Nephron (organoid): Measurements from ENCODE around the gene CAVIN1.
A peak's percentile ranks its signal among the peaks of the same experiment; 100 is the strongest.

ENCODE experiments used
- H3K27ac Mint-ChIP-seq, 3 experiments: 2 replicates each; pipeline ENCODE4 v1.8.0; 2020; ENCODE audit warnings: mixed read lengths in 3 of 3, mild to moderate bottlenecking in 2 of 3, moderate library complexity in 1 of 3
- H3K27me3 Mint-ChIP-seq: 2 replicates; pipeline ENCODE4 v1.8.0; 2021; ENCODE audit warnings: low read depth, mild to moderate bottlenecking, moderate library complexity, mixed read lengths
- H3K36me3 Mint-ChIP-seq: 2 replicates; pipeline ENCODE4 v1.8.0; 2020; ENCODE audit warnings: low read depth, mixed read lengths
- H3K4me1 Mint-ChIP-seq: 2 replicates; pipeline ENCODE4 v1.8.0; 2020; ENCODE audit warnings: mixed read lengths
- H3K4me3 Mint-ChIP-seq, 3 experiments: 2 replicates each; pipeline ENCODE4 v1.8.0; 2020; ENCODE audit warnings: mild to moderate bottlenecking in 3 of 3, mixed read lengths in 3 of 3, moderate library complexity in 2 of 3
- H3K9me3 Mint-ChIP-seq: 2 replicates; pipeline ENCODE4 v1.8.0; 2020; ENCODE audit warnings: mixed read lengths
- CTCF ChIP-seq, 3 experiments: fragments of 200-600 bp; sonication (generic); IDR thresholded peaks; one replicate each; pipeline ENCODE4 v1.5.0; 2021; ENCODE audit warnings: antibody characterized with exemption in 3 of 3; ENCODE audit not compliant: unreplicated experiment in 3 of 3

The CAVIN1 gene

DNA sequence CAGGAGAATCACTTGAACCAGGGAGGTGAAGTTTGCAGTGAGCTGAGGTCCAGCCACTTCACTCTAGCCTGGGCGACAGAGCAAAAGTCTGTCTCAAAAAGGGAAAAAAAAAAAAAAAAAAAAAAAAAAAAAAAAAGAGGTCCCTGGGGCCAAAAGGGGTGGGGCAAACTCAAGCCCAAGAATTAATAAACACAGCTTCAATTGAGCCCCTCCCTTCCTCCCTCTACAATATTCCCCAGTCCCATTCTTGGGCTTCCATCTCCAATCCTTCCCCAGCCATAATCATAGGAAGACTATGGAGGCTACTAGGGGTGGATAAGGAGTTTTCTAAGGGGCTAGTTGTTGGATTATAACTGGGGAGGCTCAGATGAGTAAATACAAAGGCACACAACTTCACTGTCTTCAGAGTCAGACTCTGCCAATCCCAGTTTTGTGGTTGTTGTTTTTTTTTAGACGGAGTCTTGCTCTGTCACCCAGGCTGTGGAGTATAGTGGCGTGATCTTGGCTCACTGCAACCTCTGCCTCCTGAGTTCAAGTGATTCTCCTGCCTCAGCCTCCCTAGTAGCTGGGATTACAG lies 9.5 kb downstream of the CAVIN1 start:
- Mint-ChIP-seq H3K27me3 (no peaks in the 10 kb centered on the region), H3K27ac (no peak overlapping the region), H3K4me3 (no peak overlapping the region), H3K9me3 (no peaks in the 10 kb centered on the region), H3K36me3 (no peaks in the 10 kb centered on the region), H3K4me1 (peaks cover 20% of the 10 kb centered on the region)
- TF ChIP-seq CTCF (IDR thresholded peaks at IDR 0.05; ENCODE audit: unreplicated experiment in 3 of 3) = no peak

DNA sequence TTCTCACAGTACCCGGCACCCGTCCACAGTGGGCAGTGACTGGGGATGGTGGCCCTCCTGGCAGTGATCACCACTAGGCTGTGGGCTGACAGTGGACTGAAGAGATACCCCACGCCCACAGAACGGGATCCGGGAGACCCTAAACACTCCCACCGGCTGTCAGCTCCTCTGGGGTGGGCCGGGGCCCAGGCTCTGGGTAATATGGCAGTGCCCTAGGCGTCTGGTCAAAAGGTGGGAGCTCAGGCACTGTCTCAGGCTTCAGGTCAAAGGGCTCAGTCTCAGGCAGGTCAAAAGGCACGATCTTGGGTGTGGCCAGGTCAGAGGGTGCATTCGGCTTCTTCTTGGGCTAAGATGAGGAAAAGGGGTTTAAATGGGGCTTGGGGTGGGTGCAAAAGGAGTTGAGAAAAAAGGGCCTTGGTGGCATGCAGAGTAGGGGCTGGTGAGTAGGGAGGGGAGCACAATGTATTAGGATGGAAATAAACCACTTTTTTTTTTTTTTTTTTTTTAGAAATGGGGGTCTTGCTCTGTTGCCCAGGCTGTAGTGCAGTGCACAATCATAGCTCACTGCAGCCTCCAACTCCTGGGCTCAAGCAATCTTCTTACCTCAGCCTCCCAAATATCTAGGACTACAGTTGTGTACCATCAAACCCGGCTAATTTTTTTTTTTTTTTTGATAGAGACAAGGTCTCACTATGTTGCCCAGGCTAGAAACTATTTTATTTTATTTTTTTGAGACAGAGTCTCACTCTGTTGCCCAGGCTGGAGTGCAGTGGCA lies 11.0 kb downstream of the CAVIN1 start:
- Mint-ChIP-seq H3K27ac (peak overlapping the region in 1 of 3 experiments; percentile 53), H3K27me3 (no peaks in the 10 kb centered on the region), H3K9me3 (no peaks in the 10 kb centered on the region), H3K4me3 (no peak overlapping the region), H3K4me1 (peaks cover 34% of the 10 kb centered on the region), H3K36me3 (no peaks in the 10 kb centered on the region)
- TF ChIP-seq CTCF (IDR thresholded peaks at IDR 0.05; ENCODE audit: unreplicated experiment in 3 of 3) = no peak

GRCh38 chr17:42411361-42411760 lies 11.7 kb downstream of the CAVIN1 start:
- no peaks in the 10 kb centered on the region for H3K9me3 Mint-ChIP-seq
- H3K27ac Mint-ChIP-seq = peak overlapping the region in 1 of 3 experiments; percentile 53
- H3K27me3 Mint-ChIP-seq = no peaks in the 10 kb centered on the region
- no peak overlapping the region for H3K4me3 Mint-ChIP-seq
- H3K36me3 Mint-ChIP-seq = no peaks in the 10 kb centered on the region
- peaks cover 40% of the 10 kb centered on the region for H3K4me1 Mint-ChIP-seq
- no peak for TF ChIP-seq CTCF (IDR thresholded peaks at IDR 0.05; ENCODE audit: unreplicated experiment in 3 of 3)

DNA sequence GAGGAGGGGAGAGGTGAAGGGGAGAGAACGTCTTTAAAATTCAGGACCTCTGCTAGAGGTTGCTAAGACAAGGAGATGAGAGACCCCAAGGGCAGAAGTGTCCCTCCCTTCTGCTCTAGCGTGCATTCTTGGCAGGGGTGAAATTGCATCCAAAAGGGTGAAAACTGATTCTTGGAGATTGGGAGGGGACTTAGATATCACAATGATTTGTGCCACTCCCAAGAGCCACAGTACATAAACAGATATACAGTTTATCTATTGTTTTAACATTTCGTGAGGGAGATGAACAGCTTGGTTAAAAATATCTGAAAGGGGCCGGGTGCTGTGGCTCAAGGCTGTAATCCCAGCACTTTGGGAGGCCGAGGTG lies 12.8 kb downstream of the CAVIN1 start:
- Mint-ChIP-seq H3K36me3 (no peaks in the 10 kb centered on the region), H3K4me1 (peaks cover 45% of the 10 kb centered on the region), H3K27me3 (no peaks in the 10 kb centered on the region), H3K27ac (peak overlapping the region in 1 of 3 experiments; percentile 20), H3K9me3 (no peaks in the 10 kb centered on the region), H3K4me3 (no peak overlapping the region)
- no peak for TF ChIP-seq CTCF (IDR thresholded peaks at IDR 0.05; ENCODE audit: unreplicated experiment in 3 of 3)

DNA sequence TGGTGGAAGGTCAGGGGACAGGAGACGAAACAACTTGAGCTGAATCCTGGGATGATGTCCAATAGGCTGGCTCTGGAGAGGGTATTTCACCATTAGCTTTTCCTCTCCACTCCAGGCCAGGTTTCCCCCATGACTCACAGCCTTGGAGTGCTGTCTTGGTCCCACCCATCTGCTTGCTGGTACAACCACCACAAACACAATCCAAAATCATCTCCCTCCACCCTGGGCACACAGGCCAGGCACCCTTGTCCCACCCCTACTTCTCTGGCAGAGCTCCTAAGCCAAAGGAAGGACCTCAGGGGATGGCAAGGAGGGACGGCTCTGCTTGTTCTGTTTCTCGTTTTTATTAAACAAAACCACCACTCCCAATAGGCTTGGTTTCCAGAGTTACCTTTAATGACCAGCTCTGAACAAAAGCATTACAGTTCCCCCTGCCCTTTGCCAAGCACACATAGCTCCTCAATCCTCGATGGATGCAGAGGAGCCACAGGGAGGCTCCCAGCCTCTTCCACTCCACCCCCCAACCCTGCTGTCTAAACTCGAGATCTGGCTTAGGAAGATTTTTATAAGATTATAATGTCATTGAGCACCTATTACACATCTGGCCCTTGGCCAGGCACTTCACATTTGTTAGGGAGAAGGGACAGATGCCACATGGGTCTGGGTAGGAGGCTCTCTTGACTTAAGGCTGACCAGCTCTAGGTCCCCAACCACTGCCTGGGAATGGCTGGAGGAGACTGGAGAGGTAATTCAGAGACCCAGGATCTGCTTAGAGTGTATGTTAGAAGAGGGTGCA lies 13.3 kb downstream of the CAVIN1 start:
- no peak for TF ChIP-seq CTCF (IDR thresholded peaks at IDR 0.05; ENCODE audit: unreplicated experiment in 3 of 3)
- H3K4me3 Mint-ChIP-seq = no peak overlapping the region
- H3K4me1 Mint-ChIP-seq = peaks cover 40% of the 10 kb centered on the region
- H3K9me3 Mint-ChIP-seq = no peaks in the 10 kb centered on the region
- peaks cover 4% of the 10 kb centered on the region for H3K27me3 Mint-ChIP-seq
- peak overlapping the region in 2 of 3 experiments; percentile 5 to 20 for H3K27ac Mint-ChIP-seq
- no peaks in the 10 kb centered on the region for H3K36me3 Mint-ChIP-seq
